Transverse colon (tissue), 4 donors: Measurements from ENCODE around the gene PCGF2.

Experiments used
- EP300 ChIP-seq: sonication (generic); formaldehyde crosslinking; IDR thresholded peaks from one replicate; pipeline ENCODE4 v1.6.1; 2017; ENCODE audit warnings: antibody characterized with exemption, low read depth
- POLR2A ChIP-seq: fragments of 450-650 bp; IDR thresholded peaks from one replicate; pipeline ENCODE4 v1.6.1; 2016; ENCODE audit warnings: antibody characterized with exemption, mild to moderate bottlenecking, moderate library complexity
- POLR2AphosphoS5 ChIP-seq, 3 donors: sonication (generic); formaldehyde crosslinking; IDR thresholded peaks; one replicate each; pipeline ENCODE4 v1.6.1; 2016; ENCODE audit warnings: antibody characterized with exemption in 3 of 3
- TF ChIP-seq, protein P1 (sequence below), 5 experiments: fragments of 200-600 bp in 3 of 5; fragments of 450-650 bp in 2 of 5; sonication (generic) in 3 of 5; IDR thresholded peaks; 1 replicate in 2 of 5; 2 replicates in 3 of 5; pipeline ENCODE4 v1.5.1; 2016 to 2017; ENCODE audit warnings: antibody characterized with exemption in 5 of 5, inconsistent platforms in 3 of 5, mild to moderate bottlenecking in 2 of 5, moderate library complexity in 1 of 5

DNA sequence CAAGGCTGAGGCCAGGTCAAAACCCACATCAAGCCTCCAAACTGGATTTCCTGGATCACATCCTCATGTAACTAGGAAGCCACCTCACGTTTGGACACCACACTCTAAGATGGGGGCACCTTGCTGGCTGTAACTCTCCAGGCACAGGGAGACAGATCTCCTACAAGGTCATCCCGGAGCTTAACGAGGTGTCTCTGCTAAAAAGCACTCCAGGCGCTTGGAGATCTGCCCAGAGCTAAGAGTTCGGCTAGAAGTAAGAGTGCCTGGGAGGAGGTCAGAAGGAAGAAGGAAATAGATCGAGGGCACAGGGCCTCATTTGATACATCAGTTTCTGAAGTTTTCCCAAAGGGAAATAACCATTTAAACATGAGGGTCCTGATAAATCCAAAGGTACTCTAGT, 20.3 kb upstream of the PCGF2 start:
- TF ChIP-seq, protein P1, sequence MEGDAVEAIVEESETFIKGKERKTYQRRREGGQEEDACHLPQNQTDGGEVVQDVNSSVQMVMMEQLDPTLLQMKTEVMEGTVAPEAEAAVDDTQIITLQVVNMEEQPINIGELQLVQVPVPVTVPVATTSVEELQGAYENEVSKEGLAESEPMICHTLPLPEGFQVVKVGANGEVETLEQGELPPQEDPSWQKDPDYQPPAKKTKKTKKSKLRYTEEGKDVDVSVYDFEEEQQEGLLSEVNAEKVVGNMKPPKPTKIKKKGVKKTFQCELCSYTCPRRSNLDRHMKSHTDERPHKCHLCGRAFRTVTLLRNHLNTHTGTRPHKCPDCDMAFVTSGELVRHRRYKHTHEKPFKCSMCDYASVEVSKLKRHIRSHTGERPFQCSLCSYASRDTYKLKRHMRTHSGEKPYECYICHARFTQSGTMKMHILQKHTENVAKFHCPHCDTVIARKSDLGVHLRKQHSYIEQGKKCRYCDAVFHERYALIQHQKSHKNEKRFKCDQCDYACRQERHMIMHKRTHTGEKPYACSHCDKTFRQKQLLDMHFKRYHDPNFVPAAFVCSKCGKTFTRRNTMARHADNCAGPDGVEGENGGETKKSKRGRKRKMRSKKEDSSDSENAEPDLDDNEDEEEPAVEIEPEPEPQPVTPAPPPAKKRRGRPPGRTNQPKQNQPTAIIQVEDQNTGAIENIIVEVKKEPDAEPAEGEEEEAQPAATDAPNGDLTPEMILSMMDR (IDR thresholded peaks at IDR 0.05) = no peak
- TF ChIP-seq POLR2A = no peak
- TF ChIP-seq POLR2AphosphoS5 (IDR thresholded peaks at IDR 0.05) = no peak
- no peak for TF ChIP-seq EP300
